Coronary artery (tissue), 2 donors: ENCODE measurements around the gene SIGLECL1.
"Not testable (repeated sequence)": the region's sequence is repeated elsewhere in the genome, so short reads cannot be mapped to it uniquely, and the experiment has no call there.

Source experiments
- DNase-seq: peaks from one replicate; pipeline ENCODE4 v3.0.0-alpha.2; 2017; ENCODE audit warnings: low spot score
- H3K27ac ChIP-seq, 2 donors: fragments of 200-600 bp; sonication (generic); one replicate each; pipeline ENCODE4 v1.5.1; 2016 to 2019
- H3K4me3 ChIP-seq: fragments of 200-600 bp; sonication (generic); 2 replicates; pipeline ENCODE4 v1.5.1; 2016; ENCODE audit warnings: mild to moderate bottlenecking, moderate library complexity
- CTCF ChIP-seq: fragments of 200-600 bp; sonication (generic); IDR thresholded peaks from one replicate; pipeline ENCODE4 v1.5.1; 2019; ENCODE audit warnings: antibody characterized with exemption

Gene SIGLECL1

DNA sequence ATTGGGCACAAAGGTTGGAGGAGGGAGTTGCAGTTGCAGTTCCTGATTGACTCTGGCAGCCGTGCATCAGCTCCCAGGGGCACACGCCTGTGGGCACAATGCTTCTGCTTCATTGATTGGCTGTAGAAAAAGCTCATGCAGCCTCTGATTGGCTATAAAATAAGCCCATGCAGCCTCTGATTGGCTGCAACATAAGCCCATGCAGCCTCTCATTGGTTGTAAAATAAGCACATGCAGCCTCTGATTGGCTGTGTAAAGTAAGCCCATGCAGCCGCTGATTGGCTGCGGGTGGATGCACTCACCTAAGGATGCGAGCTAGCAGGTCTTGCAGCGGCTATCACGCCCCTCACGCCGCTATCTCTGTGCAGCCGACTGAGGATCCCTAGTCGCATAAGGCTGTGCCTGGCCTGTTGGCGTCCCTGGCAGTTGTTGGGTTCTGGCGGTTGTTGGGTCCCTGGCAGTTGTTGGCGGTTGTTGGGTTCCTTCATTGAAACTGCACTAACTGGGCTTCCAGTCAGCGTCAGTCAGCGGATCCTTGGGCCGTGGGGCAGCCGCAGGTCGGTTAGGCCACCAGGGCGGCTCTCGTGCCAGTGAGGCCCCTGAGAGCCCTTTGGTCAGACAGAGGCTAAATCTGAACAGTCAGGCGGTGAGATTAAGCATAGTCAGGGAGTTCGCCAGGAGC lies at the start of gene SIGLECL1:
SIGLECL1 (plus strand) TSS at position 295 of the 682 bp plus-strand sequence. CDS start 12,993 bp downstream, outside the sequence.
- H3K4me3 ChIP-seq: no peak within 1 kb of the TSS
- no peak within 1 kb of the TSS for H3K27ac ChIP-seq
- no peak for TF ChIP-seq CTCF
- DNase-seq: peak; percentile 35

- no peak overlapping the region for H3K4me3 ChIP-seq
- no peak overlapping the region for H3K27ac ChIP-seq
- no peak for DNase-seq
- no peak for TF ChIP-seq CTCF
These were observed 49.2 kb upstream of the SIGLECL1 start for GRCh38 chr19:51201712-51202111.

GRCh38 chr19:51203916-51204315 lies 47.0 kb upstream of the SIGLECL1 start:
- TF ChIP-seq CTCF: no peak
- DNase-seq: no peak
- Histone ChIP-seq H3K27ac (no peak overlapping the region), H3K4me3 (no peak overlapping the region)

GRCh38 chr19:51204321-51204720 lies 46.6 kb upstream of the SIGLECL1 start:
- Histone ChIP-seq H3K4me3 (no peak overlapping the region), H3K27ac (no peak overlapping the region)
- TF ChIP-seq CTCF: no peak
- no peak for DNase-seq

GRCh38 chr19:51207747-51208146 lies 43.1 kb upstream of the SIGLECL1 start:
- H3K4me3 ChIP-seq: no peak overlapping the region

DNA sequence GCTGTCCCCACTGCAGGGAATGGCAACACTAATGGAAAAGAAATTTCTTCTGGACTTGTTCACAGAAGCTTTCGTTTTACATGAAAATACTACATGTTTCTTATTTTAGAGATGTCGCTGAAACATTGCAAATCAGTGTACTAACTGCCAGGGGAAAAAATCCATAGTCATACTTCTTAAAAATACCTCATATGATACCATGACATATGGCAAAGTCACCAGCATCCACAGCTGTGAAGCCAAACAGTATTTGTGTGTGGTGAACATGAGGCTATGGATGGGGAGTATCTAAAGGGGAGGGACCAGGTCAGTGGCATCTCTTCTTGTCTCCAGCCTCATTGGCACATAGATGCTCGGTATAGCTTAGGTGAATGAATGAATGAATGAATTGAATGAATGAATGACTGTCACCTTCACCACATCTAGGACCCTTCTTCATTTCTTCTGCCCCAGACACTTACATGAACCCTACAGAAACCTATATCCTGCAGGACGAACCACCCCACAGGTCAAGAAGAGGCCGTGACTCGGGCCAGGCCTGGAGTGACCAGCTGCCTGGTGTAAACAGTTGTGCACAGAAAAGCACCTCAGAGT lies 40.6 kb upstream of the SIGLECL1 start:
- no peak for DNase-seq
- TF ChIP-seq CTCF: no peak
- Histone ChIP-seq H3K27ac (no peak overlapping the region), H3K4me3 (no peak overlapping the region)

More at GRCh38 chr19:51207747-51208146, 43.1 kb upstream of the SIGLECL1 start:
- no peak for DNase-seq
- no peak overlapping the region for H3K27ac ChIP-seq
- TF ChIP-seq CTCF: no peak

GRCh38 chr19:51210874-51211361 lies 40.0 kb upstream of the SIGLECL1 start:
- DNase-seq: not testable (repeated sequence)
- H3K4me3 ChIP-seq: peak overlapping the region; percentile 37
- peak overlapping the region in 1 of 2 donors; percentile 24 for H3K27ac ChIP-seq
